Loucy (cell line): ENCODE results near the gene FGF12.

Experiments used
- EZH2phosphoT487 ChIP-seq: fragments of 200-600 bp; IDR thresholded peaks from 2 replicates; pipeline ENCODE4 v1.6.1; 2018; ENCODE audit warnings: antibody characterized with exemption, mild to moderate bottlenecking, moderate library complexity, borderline replicate concordance
- TF ChIP-seq, protein P1 (sequence below): fragments of 200-600 bp; sonication (generic); conservative IDR thresholded peaks from 2 replicates; pipeline ENCODE4 v1.5.1; 2014; ENCODE audit warnings: mild to moderate bottlenecking, antibody characterized with exemption, low read length

- TF ChIP-seq, protein P1, sequence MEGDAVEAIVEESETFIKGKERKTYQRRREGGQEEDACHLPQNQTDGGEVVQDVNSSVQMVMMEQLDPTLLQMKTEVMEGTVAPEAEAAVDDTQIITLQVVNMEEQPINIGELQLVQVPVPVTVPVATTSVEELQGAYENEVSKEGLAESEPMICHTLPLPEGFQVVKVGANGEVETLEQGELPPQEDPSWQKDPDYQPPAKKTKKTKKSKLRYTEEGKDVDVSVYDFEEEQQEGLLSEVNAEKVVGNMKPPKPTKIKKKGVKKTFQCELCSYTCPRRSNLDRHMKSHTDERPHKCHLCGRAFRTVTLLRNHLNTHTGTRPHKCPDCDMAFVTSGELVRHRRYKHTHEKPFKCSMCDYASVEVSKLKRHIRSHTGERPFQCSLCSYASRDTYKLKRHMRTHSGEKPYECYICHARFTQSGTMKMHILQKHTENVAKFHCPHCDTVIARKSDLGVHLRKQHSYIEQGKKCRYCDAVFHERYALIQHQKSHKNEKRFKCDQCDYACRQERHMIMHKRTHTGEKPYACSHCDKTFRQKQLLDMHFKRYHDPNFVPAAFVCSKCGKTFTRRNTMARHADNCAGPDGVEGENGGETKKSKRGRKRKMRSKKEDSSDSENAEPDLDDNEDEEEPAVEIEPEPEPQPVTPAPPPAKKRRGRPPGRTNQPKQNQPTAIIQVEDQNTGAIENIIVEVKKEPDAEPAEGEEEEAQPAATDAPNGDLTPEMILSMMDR, result no peak
- no peak for TF ChIP-seq EZH2phosphoT487
Measured at GRCh38 chr3:192597506-192597905, 129.8 kb downstream of the FGF12 start.
